WERI-Rb-1 (cell line): ENCODE measurements around the gene SART3.
A peak's percentile ranks its signal among the peaks of the same experiment; 100 is the strongest.
"Not testable (repeated sequence)": the region's sequence is repeated elsewhere in the genome, so short reads cannot be mapped to it uniquely, and the experiment has no call there.

Experiments used
- DNase-seq: peaks from one replicate; pipeline ENCODE4 v3.0.0-alpha.2; 2020
- H3K27ac ChIP-seq: fragments of 250-450 bp; sonication (Bioruptor Pico); 2 replicates; pipeline ENCODE4 v1.5.1; 2020; ENCODE audit warnings: mild to moderate bottlenecking, moderate library complexity
- H3K27me3 ChIP-seq: fragments of 250-450 bp; sonication (Bioruptor Pico); 2 replicates; pipeline ENCODE4 v1.5.1; 2021; ENCODE audit warnings: mild to moderate bottlenecking, low read depth, moderate library complexity; ENCODE audit not compliant: insufficient read depth, severe bottlenecking
- H3K36me3 ChIP-seq: fragments of 250-450 bp; sonication (Bioruptor Pico); 2 replicates; pipeline ENCODE4 v1.5.1; 2020; ENCODE audit warnings: mild to moderate bottlenecking, moderate library complexity
- H3K4me3 ChIP-seq: 2 replicates; pipeline ENCODE4 v1.5.1; 2011; ENCODE audit warnings: low read depth, mild to moderate bottlenecking, control low read depth, low read length
- H3K9me3 ChIP-seq: fragments of 250-450 bp; sonication (Bioruptor Pico); 2 replicates; pipeline ENCODE4 v1.5.1; 2021; ENCODE audit warnings: mild to moderate bottlenecking, moderate library complexity; ENCODE audit not compliant: severe bottlenecking
- CTCF ChIP-seq: IDR thresholded peaks from 2 replicates; pipeline ENCODE4 v1.5.1; 2011; ENCODE audit warnings: low read depth, mild to moderate bottlenecking, control low read depth, inconsistent platforms, low read length

Gene SART3

DNA sequence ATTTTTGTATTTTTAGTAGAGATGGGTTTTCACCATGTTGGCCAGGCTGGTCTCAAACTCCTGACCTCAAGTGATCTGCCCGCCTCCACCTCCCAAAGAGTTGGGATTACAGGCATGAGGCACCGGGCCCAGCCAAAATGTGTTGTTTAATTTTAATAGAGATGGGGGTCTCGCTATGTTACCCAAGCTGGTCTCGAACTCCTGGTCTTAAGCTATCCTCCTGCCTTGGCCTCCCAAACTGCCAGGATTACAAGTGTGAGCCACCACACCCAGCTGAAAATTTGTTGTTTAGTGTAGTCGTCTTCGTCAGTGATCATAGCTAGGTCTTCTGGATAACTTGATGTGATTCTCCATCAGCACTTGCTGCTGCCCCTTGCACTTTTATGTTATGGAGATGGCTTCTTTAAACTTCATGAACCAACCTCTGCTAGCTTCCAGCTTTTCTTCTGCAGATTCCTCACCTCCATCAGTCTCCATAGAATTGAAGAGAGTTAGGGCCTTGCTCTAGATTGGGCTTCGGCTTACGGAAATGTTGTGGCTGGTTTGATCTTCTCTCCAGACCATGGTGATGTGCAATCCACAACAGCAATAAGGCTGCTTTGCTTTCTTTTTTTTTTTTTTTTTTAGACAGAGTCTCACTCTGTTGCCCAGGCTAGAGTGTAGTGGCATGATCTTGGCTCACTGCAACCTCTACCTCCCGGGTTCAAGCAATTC lies 14.4 kb upstream of the SART3 start:
- DNase-seq, result no peak
- no peaks in the 10 kb centered on the region for H3K27me3 ChIP-seq
- H3K9me3 ChIP-seq, result no peaks in the 10 kb centered on the region
- H3K27ac ChIP-seq, result no peak overlapping the region
- TF ChIP-seq CTCF, result no peak
- H3K4me3 ChIP-seq, result no peak overlapping the region
- no peaks in the 10 kb centered on the region for H3K36me3 ChIP-seq

- H3K4me3 ChIP-seq, H3K27ac ChIP-seq, H3K27me3 ChIP-seq: not testable (repeated sequence)
These were observed 13.3 kb upstream of the SART3 start for GRCh38 chr12:108574276-108574675.

GRCh38 chr12:108573317-108573716 lies 12.3 kb upstream of the SART3 start:
- no peaks in the 10 kb centered on the region for H3K27me3 ChIP-seq
- no peaks in the 10 kb centered on the region for H3K9me3 ChIP-seq
- no peak for TF ChIP-seq CTCF
- H3K36me3 ChIP-seq, result peaks cover under 1% of the 10 kb centered on the region; the same call in 1 of the 2 replicates
- no peak overlapping the region for H3K27ac ChIP-seq
- no peak for DNase-seq
- H3K4me3 ChIP-seq, result no peak overlapping the region

More at GRCh38 chr12:108574276-108574675, 13.3 kb upstream of the SART3 start:
- H3K9me3 ChIP-seq, DNase-seq, H3K36me3 ChIP-seq: not testable (repeated sequence)

- TF ChIP-seq CTCF, result no peak
- H3K9me3 ChIP-seq, result no peaks in the 10 kb centered on the region
- no peak overlapping the region for H3K27ac ChIP-seq
- H3K4me3 ChIP-seq, result no peak overlapping the region
- H3K27me3 ChIP-seq, result no peaks in the 10 kb centered on the region
- peaks cover 11% of the 10 kb centered on the region for H3K36me3 ChIP-seq
- DNase-seq, result no peak
These were observed 11.3 kb upstream of the SART3 start for GRCh38 chr12:108572166-108572790.

GRCh38 chr12:108571609-108572165 lies 10.7 kb upstream of the SART3 start:
- Histone ChIP-seq H3K36me3 (peaks cover 17% of the 10 kb centered on the region), H3K9me3 (no peaks in the 10 kb centered on the region), H3K4me3 (no peak overlapping the region), H3K27ac (no peak overlapping the region), H3K27me3 (no peaks in the 10 kb centered on the region)
- no peak for TF ChIP-seq CTCF
- no peak for DNase-seq

DNA sequence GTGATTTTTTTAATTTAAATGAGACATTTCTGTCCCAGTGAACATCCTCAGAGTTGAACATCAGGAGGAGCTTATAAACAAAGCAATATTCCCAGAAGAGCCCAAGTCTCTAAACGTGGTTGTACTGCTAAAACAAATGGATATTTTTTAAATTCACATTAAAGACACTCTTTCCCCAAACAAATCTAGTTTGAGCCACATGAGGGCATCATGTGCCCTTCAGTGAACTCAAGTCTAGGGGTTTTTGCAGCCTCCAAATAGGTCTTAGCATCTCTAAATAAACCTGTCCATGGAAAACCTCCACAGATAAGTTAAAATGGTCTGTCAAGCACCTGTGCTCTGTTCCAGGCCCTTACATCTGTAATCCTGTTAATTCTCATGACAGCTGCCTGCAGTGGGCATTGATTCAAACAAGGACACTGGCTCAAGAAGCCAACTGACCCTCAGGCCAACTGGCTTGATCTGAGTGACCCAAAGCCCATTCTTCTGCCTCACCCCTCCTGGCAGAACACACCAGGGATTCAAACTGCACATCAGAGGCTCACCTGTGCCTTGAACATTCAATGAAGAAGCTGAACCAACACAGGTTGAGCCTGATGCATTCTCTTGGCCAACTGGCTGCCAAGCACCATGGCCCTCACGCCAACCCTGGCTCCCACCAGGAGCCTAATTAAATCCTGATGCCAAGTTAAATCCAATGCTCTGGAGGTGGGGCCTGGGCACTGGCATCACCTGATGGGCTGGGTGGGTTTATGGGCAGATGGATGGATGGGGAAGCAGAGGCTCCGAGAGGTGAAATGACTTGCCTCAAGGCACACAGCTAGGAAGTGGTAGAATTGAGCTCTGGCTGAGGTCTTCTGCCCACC lies 10.0 kb upstream of the SART3 start:
- Histone ChIP-seq H3K9me3 (no peaks in the 10 kb centered on the region), H3K27ac (no peak overlapping the region), H3K36me3 (peaks cover 24% of the 10 kb centered on the region), H3K4me3 (no peak overlapping the region), H3K27me3 (no peaks in the 10 kb centered on the region)
- TF ChIP-seq CTCF, result 0 out of 2 replicates have a peak, but pooled peaks have one; percentile 27
- no peak for DNase-seq
